Pancreas (tissue), 10 donors: Measurements from ENCODE around the gene CRYBB1. TPM values are rescaled to one million over a fixed set of nuclear protein-coding genes. Genes with fewer than 3 reads are reported as not detected.

Source experiments
- ATAC-seq, 4 donors: fragments of 200-7000 bp; cut with Tn5 transposase; one replicate each; pipeline versions ENCODE4 v1.8.0 to v1.9.1; 2020; ENCODE audit warnings: mild to moderate bottlenecking in 4 of 4, moderate library complexity in 4 of 4
- DNase-seq, 6 donors: peaks; one replicate each; pipeline ENCODE4 v3.0.0-alpha.2; 2020
- FAIRE-seq: peaks from 2 replicates; lab custom pipeline; 2012; peaks lifted over from hg19 to GRCh38; lab: Jason Lieb, UNC
- H3K27ac ChIP-seq, 4 donors: fragments of 200-600 bp; sonication (generic); 1 replicate in 3 of 4; 2 replicates in 1 of 4; pipeline versions ENCODE4 v1.5.0 to v1.8.0; 2020
- H3K27me3 ChIP-seq, 4 donors: fragments of 200-600 bp; one replicate each; pipeline ENCODE4 v1.8.0; 2021
- H3K36me3 ChIP-seq, 3 donors: fragments of 200-600 bp; sonication (generic) in 1 of 3; one replicate each; pipeline versions ENCODE4 v1.5.0 to v1.8.0; 2020 to 2021
- H3K4me1 ChIP-seq, 3 donors: fragments of 200-600 bp; one replicate each; pipeline ENCODE4 v1.8.0; 2021
- H3K4me3 ChIP-seq, 4 donors: fragments of 200-600 bp; sonication (generic) in 2 of 4; one replicate each; pipeline versions ENCODE4 v1.5.0 to v1.8.0; 2020 to 2021
- H3K9me3 ChIP-seq, 4 donors: fragments of 200-600 bp; one replicate each; pipeline ENCODE4 v1.8.0; 2021
- CTCF ChIP-seq, 4 donors: fragments of 200-600 bp; sonication (generic) in 3 of 4; IDR thresholded peaks; one replicate each; pipeline versions ENCODE4 v1.5.0 to v1.8.0; 2021; ENCODE audit warnings: antibody characterized with exemption in 4 of 4
- WGBS, 2 donors: extraction: QIAGEN DNeasy Blood & Tissue Kit; methylation state at CpG; one replicate each; pipeline ENCODE4 v1.1.7; 2013; 5-methylcytosine and 5-hydroxymethylcytosine counted together
- intact Hi-C, 3 donors: fragments of 100-400 bp; cut with DNase I; formaldehyde crosslinking; loops; one replicate each; pipeline versions ENCODE4 v1.11.1 to v1.14.2; 2022
- polyA plus RNA-seq, 2 donors: library from polyadenylated mRNA; stranded (reverse); fragments of 200-250 nt; gene quantifications; one replicate each; pipeline ENCODE4 v1.2.3, GENCODE V29; 2013
- total RNA-seq, 6 donors: library from RNA; stranded (reverse); fragmentation: NEBNext Ultra II Directional in 4 of 6; extraction: Animal tissue kit (Norgen Biotek cat#: 25700) in 4 of 6; gene quantifications; one replicate each; pipeline versions ENCODE4 v1.2.1 to v1.2.4, GENCODE V29; 2021 to 2023
- donor health status: healthy with polysubstance abuse.
- donor health status: DM: no; HTN: no; CAD: no; lungs with moderate emphysema.
- donor health status: DM: no; HTN: no; CAD: no.
- donor health status: control.
- donor health status: control.
- donor health status: Bipolar disorder and iron deficiency.
- donor health status: DM: yes; HTN: yes; CAD: no.
- donor health status: DM: no; HTN: no; CAD: no.
- donor health status: DM: no; HTN: no; CAD: no.
- donor health status: DM: yes; HTN: yes; CAD: no.

Gene CRYBB1
- total and polyA plus RNA-seq, 8 donors = 0.14 to 0.66 (median 0.34) TPM; not detected in 3

DNA sequence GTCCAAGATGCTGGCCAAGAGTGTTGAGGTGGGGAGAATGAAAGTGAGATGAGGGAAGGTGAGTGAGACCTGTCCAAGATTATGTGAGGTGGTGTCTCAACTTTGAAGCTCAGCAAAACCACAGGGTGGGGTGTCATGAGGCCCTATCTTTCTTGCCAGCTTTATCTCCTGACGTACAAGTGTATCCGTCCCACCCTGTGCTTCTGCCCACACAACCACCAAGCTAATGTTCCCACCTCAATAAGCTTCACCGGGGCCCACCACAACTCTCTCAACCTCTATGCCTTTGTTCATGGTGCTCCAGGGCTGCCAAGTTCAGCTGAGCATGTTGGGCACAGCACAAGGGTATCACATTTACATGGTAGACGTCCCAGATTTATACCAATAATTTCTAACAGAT lies 20.8 kb downstream of the CRYBB1 start:
- ATAC-seq (no peak), FAIRE-seq (no peak), DNase-seq (no peak)
- WGBS, 2 donors = 66 to 77% methylated on average over 4 of the region's 4 CpGs
- Histone ChIP-seq H3K4me3 (no peak overlapping the region), H3K27ac (no peak overlapping the region), H3K27me3 (no peaks in the 10 kb centered on the region), H3K36me3 (no peaks in the 10 kb centered on the region), H3K9me3 (no peaks in the 10 kb centered on the region), H3K4me1 (peaks cover 0 to 4% (median 0%) of the 10 kb centered on the region in 3 donors)
- no peak for TF ChIP-seq CTCF (IDR thresholded peaks at IDR 0.05)
- intact Hi-C loops = no loop called here

GRCh38 chr22:26593763-26594162 lies 24.1 kb downstream of the CRYBB1 start:
- no peaks in the 10 kb centered on the region for H3K9me3 ChIP-seq
- 45 to 66% methylated on average over 1 of the region's 1 CpG for WGBS, 2 donors
- no peak overlapping the region for H3K4me3 ChIP-seq
- intact Hi-C loops = no loop called here
- no peaks in the 10 kb centered on the region for H3K36me3 ChIP-seq
- H3K4me1 ChIP-seq = peaks cover 0 to 5% (median 0%) of the 10 kb centered on the region in 3 donors
- DNase-seq (no peak), FAIRE-seq (no peak), ATAC-seq (no peak)
- no peak overlapping the region for H3K27ac ChIP-seq
- no peaks in the 10 kb centered on the region for H3K27me3 ChIP-seq
- no peak for TF ChIP-seq CTCF (IDR thresholded peaks at IDR 0.05)

DNA sequence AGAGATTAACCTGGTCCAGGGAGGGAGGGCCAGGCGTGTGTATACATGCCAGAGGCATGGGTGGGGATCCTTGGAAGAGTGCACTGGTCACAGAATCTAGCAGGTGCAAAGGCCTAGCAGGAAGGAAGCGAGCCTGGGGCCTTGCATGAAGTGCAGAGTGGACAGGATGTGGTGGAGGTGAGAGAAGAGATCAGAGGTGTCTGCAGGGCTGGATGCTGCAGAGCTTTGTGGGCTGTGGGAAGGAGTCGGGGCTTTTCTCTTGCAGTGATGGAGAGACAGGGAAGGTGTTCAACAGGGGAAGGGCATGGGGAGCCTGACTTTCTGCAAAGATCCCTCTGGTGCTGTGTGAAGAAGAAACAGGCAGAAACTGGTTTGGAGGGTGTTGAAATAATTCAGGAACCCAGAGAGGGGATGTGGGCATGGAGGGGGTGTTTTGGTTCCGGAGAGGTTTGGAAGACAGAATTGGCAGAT lies 25.4 kb downstream of the CRYBB1 start:
- no peak for TF ChIP-seq CTCF (IDR thresholded peaks at IDR 0.05)
- no peak for DNase-seq
- Histone ChIP-seq H3K4me1 (peaks cover 0 to 7% (median 0%) of the 10 kb centered on the region in 3 donors), H3K27ac (no peak overlapping the region), H3K4me3 (no peak overlapping the region), H3K9me3 (no peaks in the 10 kb centered on the region), H3K36me3 (no peaks in the 10 kb centered on the region), H3K27me3 (no peaks in the 10 kb centered on the region)
- 78 to 84% methylated on average over 4 of the region's 4 CpGs for WGBS, 2 donors
- intact Hi-C loops = no loop called here
- FAIRE-seq = no peak
- no peak for ATAC-seq

DNA sequence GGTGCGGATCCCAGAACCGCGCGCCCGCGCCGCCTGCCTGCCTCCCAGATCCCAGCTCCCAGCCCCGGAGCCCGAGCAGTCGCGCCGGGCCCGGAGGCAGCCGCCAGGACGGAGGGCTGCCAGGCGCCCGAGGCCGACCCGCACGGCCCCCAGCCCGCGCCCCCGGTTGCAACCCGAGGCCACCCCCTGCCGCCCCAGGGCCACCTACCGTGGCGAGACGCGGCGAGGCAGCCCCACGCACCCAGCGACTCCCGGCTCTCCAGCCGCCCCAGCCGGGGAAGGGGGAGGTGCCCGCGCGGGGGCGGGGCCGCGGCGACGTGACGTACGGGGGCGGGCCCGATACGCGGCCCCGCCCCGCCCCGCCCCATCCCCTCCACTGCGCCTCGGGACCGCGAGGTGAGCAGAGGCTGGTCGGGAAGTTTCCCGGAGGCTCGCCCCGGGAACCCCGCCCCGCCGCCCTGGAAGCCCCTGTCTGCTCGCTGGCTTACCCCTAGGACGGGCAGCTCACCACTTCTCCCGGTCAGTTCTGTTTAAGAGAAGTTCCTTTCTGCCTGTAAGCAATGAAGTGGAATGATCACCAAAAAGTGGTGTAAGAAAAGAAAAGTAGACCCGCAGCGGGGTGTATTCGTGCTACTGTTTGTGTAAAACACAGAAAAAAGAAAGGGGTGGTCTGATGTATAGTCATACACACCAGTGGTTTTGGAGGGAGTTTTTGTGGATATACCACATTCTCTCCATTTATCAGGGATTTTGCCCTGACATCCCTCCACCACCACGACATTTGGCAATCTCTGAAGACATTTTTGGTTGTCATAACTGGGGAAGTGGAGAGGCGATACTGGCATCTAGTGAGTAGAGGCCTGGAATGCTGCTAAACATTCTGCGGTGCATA lies 27.7 kb downstream of the CRYBB1 start, which contains the start of gene TPST2:
TPST2 (minus strand) TSS at position 288 of the 892 bp plus-strand sequence. CDS start 48,502 bp downstream, outside the sequence.
- peak within 1 kb of the TSS; percentile 75 to 95 (median 91) for H3K4me3 ChIP-seq
- WGBS, 2 donors = 1% methylated on average over 47 to 72 of the region's 72 CpGs
- intact Hi-C loops = no loop called here
- DNase-seq (peak; percentile 69 to 96 (median 84)), FAIRE-seq (no peak), ATAC-seq (peak; percentile 95 to 97 (median 96))
- H3K36me3 ChIP-seq = no peaks in the 10 kb centered on the region
- H3K27ac ChIP-seq = peak within 1 kb of the TSS in 3 of 4 donors; percentile 46 to 85 (median 67)
- peaks cover 0 to 16% (median 0%) of the 10 kb centered on the region in 3 donors for H3K4me1 ChIP-seq
- H3K27me3 ChIP-seq = no peaks in the 10 kb centered on the region
- TF ChIP-seq CTCF (IDR thresholded peaks at IDR 0.05) = no peak
- H3K9me3 ChIP-seq = no peaks in the 10 kb centered on the region
